ENCODE measurements around the gene CCDC9B. TPM values are rescaled to one million over a fixed set of nuclear protein-coding genes. Genes with fewer than 3 reads are reported as not detected.

Gene CCDC9B
- total and polyA plus RNA-seq, 8 donors = 18.3 to 72.3 (median 32.3) TPM

GRCh38 chr15:40333922-40334492 lies 6.7 kb downstream of the CCDC9B start:
- Histone ChIP-seq H3K36me3 (no peaks in the 10 kb centered on the region), H3K9me3 (no peaks in the 10 kb centered on the region), H3K27ac (peak overlapping the region in 2 of 4 donors; percentile 73), H3K27me3 (no peaks in the 10 kb centered on the region), H3K4me3 (no peak overlapping the region), H3K4me1 (peaks cover 0 to 21% (median 0%) of the 10 kb centered on the region in 3 donors)
- WGBS, 2 donors = 68 to 73% methylated on average over 12 of the region's 12 CpGs
- intact Hi-C loops (cut with DNase I) = no loop called here
- FAIRE-seq (no peak), ATAC-seq (peak in 3 of 4 donors; percentile 12 to 51 (median 42)), DNase-seq (peak in 2 of 6 donors; percentile 60 to 67)
- no peak for TF ChIP-seq CTCF (IDR thresholded peaks at IDR 0.05)

GRCh38 chr15:40332113-40332781 lies 8.5 kb downstream of the CCDC9B start:
- no peaks in the 10 kb centered on the region for H3K27me3 ChIP-seq
- no peaks in the 10 kb centered on the region for H3K9me3 ChIP-seq
- FAIRE-seq (no peak), DNase-seq (peak in 1 of 6 donors; percentile 27), ATAC-seq (no peak)
- WGBS, 2 donors = 69 to 78% methylated on average over 8 of the region's 8 CpGs
- peaks cover 0 to 16% (median 0%) of the 10 kb centered on the region in 3 donors for H3K4me1 ChIP-seq
- no peaks in the 10 kb centered on the region for H3K36me3 ChIP-seq
- peak overlapping the region in 1 of 4 donors; percentile 8 for H3K27ac ChIP-seq
- no peak overlapping the region for H3K4me3 ChIP-seq
- TF ChIP-seq CTCF (IDR thresholded peaks at IDR 0.05) = no peak
- intact Hi-C loops (cut with DNase I) = no loop called here

GRCh38 chr15:40331637-40332036 lies 9.1 kb downstream of the CCDC9B start:
- ATAC-seq (no peak), DNase-seq (peak in 1 of 6 donors; percentile 21), FAIRE-seq (no peak)
- Histone ChIP-seq H3K36me3 (no peaks in the 10 kb centered on the region), H3K4me3 (no peak overlapping the region), H3K27me3 (no peaks in the 10 kb centered on the region), H3K27ac (no peak overlapping the region), H3K9me3 (no peaks in the 10 kb centered on the region), H3K4me1 (peaks cover 0 to 16% (median 0%) of the 10 kb centered on the region in 3 donors)
- intact Hi-C loops (cut with DNase I) = no loop called here
- WGBS, 2 donors = 88 to 94% methylated on average over 7 of the region's 7 CpGs
- no peak for TF ChIP-seq CTCF (IDR thresholded peaks at IDR 0.05)

GRCh38 chr15:40331026-40331425 lies 9.7 kb downstream of the CCDC9B start:
- Histone ChIP-seq H3K27ac (no peak overlapping the region), H3K36me3 (no peaks in the 10 kb centered on the region), H3K4me3 (no peak overlapping the region), H3K27me3 (no peaks in the 10 kb centered on the region), H3K4me1 (peaks cover 0 to 16% (median 0%) of the 10 kb centered on the region in 3 donors), H3K9me3 (no peaks in the 10 kb centered on the region)
- ATAC-seq (no peak), FAIRE-seq (no peak), DNase-seq (peak in 1 of 6 donors; percentile 29)
- intact Hi-C loops (cut with DNase I) = no loop called here
- WGBS, 2 donors = 87 to 93% methylated on average over 7 of the region's 7 CpGs
- TF ChIP-seq CTCF (IDR thresholded peaks at IDR 0.05) = no peak

- FAIRE-seq (no peak), DNase-seq (peak in 1 of 6 donors; percentile 37), ATAC-seq (peak in 2 of 4 donors; percentile 9 to 24)
- no peaks in the 10 kb centered on the region for H3K9me3 ChIP-seq
- H3K4me1 ChIP-seq = peaks cover under 1 to 20% (median under 1%) of the 10 kb centered on the region in 3 donors
- H3K4me3 ChIP-seq = no peak overlapping the region
- TF ChIP-seq CTCF (IDR thresholded peaks at IDR 0.05) = no peak
- H3K27ac ChIP-seq = peak overlapping the region in 2 of 4 donors; percentile 28 to 41
- H3K27me3 ChIP-seq = no peaks in the 10 kb centered on the region
- no peaks in the 10 kb centered on the region for H3K36me3 ChIP-seq
- WGBS, 2 donors = 73 to 80% methylated on average over 5 of the region's 5 CpGs
- intact Hi-C loops (cut with DNase I) = no loop called here
Observed at GRCh38 chr15:40330368-40330836, 10.3 kb downstream of the CCDC9B start.

Data from pancreas (tissue), 10 donors.